ENCODE results near the gene ACVR1B.

The ACVR1B gene

DNA sequence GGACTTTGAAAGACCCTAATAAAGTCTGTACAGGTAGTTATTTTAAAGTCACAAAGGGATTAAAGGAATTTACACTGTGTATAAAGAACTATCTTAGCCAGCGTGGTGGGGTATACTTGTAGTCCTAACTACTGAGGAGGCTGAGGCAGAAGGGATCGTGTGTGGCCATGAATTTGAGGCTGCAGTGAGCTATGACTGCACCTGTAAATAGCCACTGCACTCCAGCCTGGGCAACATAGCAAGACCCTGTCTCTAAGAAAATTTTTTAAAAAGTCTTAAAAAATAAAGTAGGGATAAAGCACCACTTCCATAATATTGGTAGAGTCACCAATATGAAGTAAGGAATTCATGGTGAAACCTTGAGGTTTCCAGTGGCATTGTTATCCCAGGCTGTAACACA is 18.1 kb downstream of the ACVR1B start:
- no peak for DNase-seq
- no peaks in the 10 kb centered on the region for H3K36me3 ChIP-seq (replicated peaks; ENCODE audit: insufficient read depth, low read length)
- TF ChIP-seq, protein P1, sequence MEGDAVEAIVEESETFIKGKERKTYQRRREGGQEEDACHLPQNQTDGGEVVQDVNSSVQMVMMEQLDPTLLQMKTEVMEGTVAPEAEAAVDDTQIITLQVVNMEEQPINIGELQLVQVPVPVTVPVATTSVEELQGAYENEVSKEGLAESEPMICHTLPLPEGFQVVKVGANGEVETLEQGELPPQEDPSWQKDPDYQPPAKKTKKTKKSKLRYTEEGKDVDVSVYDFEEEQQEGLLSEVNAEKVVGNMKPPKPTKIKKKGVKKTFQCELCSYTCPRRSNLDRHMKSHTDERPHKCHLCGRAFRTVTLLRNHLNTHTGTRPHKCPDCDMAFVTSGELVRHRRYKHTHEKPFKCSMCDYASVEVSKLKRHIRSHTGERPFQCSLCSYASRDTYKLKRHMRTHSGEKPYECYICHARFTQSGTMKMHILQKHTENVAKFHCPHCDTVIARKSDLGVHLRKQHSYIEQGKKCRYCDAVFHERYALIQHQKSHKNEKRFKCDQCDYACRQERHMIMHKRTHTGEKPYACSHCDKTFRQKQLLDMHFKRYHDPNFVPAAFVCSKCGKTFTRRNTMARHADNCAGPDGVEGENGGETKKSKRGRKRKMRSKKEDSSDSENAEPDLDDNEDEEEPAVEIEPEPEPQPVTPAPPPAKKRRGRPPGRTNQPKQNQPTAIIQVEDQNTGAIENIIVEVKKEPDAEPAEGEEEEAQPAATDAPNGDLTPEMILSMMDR (IDR thresholded peaks at IDR 0.05; ENCODE audit: low read length): no peak
- TF ChIP-seq EZH2 (optimal IDR thresholded peaks at IDR 0.05; ENCODE audit: low read depth, low read length) (no peak), EZH2phosphoT487 (IDR thresholded peaks at IDR 0.05; ENCODE audit: low read length) (no peak)
- no peaks in the 10 kb centered on the region for H3K79me2 ChIP-seq (ENCODE audit: low read length)
- no peak overlapping the region for H3K27ac ChIP-seq (ENCODE audit: low read length)
- H4K20me1 ChIP-seq (ENCODE audit: insufficient read depth, low read length): no peaks in the 10 kb centered on the region
- H3K9me3 ChIP-seq (replicated peaks; ENCODE audit: insufficient read depth, low read length): no peaks in the 10 kb centered on the region
- H3K27me3 ChIP-seq (replicated peaks; ENCODE audit: insufficient read depth, low read length): peaks cover 26% of the 10 kb centered on the region; the same call in 1 of the 2 replicates
- H3K4me3 ChIP-seq (ENCODE audit: low read length): no peak overlapping the region
- H2AFZ ChIP-seq (ENCODE audit: low read length): no peak overlapping the region
- H3K9ac ChIP-seq (ENCODE audit: low read length): no peak overlapping the region
- H3K4me2 ChIP-seq (ENCODE audit: low read depth, low read length): no peak overlapping the region
- peaks cover 4% of the 10 kb centered on the region for H3F3A ChIP-seq (ENCODE audit: insufficient read depth, low read length)
- H3K9me2 ChIP-seq (replicated peaks; ENCODE audit: insufficient read depth, low read length): no peaks in the 10 kb centered on the region
- peaks cover 17% of the 10 kb centered on the region for H3K4me1 ChIP-seq (ENCODE audit: low read length)

DNA sequence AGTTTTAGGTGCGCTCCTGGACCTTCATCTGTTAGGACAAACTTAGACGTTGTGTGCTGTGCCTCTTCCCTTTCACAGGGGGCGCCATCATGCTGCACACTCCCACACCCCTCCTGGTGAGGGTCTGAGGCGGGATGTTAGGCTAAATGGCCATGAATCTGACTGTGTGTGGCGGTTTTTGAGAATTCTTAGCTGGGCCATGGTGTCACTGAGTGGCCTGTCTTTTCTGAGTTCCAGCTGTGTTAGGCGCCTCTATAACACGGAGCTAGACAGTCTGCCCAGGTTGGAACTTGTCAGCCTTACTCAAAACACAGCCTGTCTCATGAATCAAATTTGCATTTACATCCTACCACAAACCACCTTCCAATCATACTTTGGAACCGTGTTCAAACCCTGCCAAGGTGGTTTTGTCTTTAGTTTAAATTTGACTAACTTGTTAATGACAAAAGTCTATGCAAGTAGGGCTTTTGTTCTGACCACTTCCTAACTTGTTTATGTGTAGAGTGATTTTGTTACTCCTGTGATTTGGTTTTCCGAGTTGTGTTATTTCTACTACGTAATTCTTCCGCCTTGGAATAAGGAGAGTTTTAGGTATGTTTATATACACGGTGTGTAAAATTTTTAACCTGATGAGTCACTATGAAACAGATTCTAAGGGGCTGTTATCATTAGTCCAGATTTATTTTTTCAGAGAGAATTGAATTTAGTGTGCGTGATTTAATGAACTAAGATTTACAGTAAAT is 19.6 kb downstream of the ACVR1B start:
- no peak overlapping the region for H3K9ac ChIP-seq (ENCODE audit: low read length)
- no peak overlapping the region for H3K4me3 ChIP-seq (ENCODE audit: low read length)
- DNase-seq: peak; percentile 23
- no peak overlapping the region for H2AFZ ChIP-seq (ENCODE audit: low read length)
- peak overlapping the region; percentile 46 for H3K4me2 ChIP-seq (ENCODE audit: low read depth, low read length)
- TF ChIP-seq EZH2 (optimal IDR thresholded peaks at IDR 0.05; ENCODE audit: low read depth, low read length): no peak
- TF ChIP-seq, protein P1 (IDR thresholded peaks at IDR 0.05; ENCODE audit: low read length): peak; percentile 57
- H3K79me2 ChIP-seq (ENCODE audit: low read length): no peaks in the 10 kb centered on the region
- no peaks in the 10 kb centered on the region for H4K20me1 ChIP-seq (ENCODE audit: insufficient read depth, low read length)
- H3K27me3 ChIP-seq (replicated peaks; ENCODE audit: insufficient read depth, low read length): peaks cover 26% of the 10 kb centered on the region; the same call in 1 of the 2 replicates
- H3F3A ChIP-seq (ENCODE audit: insufficient read depth, low read length): peaks cover 4% of the 10 kb centered on the region
- H3K27ac ChIP-seq (ENCODE audit: low read length): no peak overlapping the region
- no peaks in the 10 kb centered on the region for H3K36me3 ChIP-seq (replicated peaks; ENCODE audit: insufficient read depth, low read length)
- H3K9me3 ChIP-seq (replicated peaks; ENCODE audit: insufficient read depth, low read length): no peaks in the 10 kb centered on the region
- no peaks in the 10 kb centered on the region for H3K9me2 ChIP-seq (replicated peaks; ENCODE audit: insufficient read depth, low read length)
- H3K4me1 ChIP-seq (ENCODE audit: low read length): peaks cover 17% of the 10 kb centered on the region

DNA sequence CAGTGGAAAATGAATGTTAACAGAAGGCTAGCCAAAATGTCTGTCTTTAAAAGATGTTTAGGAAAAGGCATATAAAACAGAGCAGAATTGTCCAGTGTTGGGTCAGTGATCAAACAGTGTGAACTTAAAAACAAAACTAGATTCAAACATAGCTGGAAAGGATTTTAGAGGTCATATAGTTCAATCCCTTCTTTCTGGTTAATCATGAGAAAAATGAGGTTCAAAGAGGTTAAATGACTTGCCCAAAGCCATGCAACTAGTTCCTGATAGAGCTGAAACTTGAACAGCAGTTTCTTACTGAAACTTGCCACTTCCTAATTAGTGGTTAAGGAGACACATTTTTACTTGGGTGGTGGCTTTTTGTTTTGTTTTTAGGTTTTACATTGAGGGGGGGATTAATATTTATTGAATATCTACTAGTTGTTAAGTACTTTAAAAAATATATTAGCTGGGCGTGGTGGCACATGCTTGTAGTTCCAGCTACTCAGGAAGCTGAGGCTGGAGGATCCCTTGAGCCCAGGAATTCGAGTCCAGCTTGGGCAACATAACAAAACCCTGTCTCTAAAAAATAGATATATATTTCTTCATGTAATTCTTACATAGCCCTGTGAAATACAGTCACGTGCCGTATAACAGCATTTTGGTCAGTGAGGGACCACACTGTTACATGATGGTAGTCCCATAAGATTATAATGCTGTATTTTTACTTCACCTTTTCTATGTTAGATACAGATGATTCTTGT is 20.4 kb downstream of the ACVR1B start:
- H3K79me2 ChIP-seq (ENCODE audit: low read length): no peaks in the 10 kb centered on the region
- peak overlapping the region; percentile 46 for H3K4me2 ChIP-seq (ENCODE audit: low read depth, low read length)
- no peaks in the 10 kb centered on the region for H3K9me3 ChIP-seq (replicated peaks; ENCODE audit: insufficient read depth, low read length)
- no peak overlapping the region for H3K4me3 ChIP-seq (ENCODE audit: low read length)
- TF ChIP-seq EZH2phosphoT487 (IDR thresholded peaks at IDR 0.05; ENCODE audit: low read length) (no peak), EZH2 (optimal IDR thresholded peaks at IDR 0.05; ENCODE audit: low read depth, low read length) (no peak)
- TF ChIP-seq, protein P1 (IDR thresholded peaks at IDR 0.05; ENCODE audit: low read length): no peak
- H3K9ac ChIP-seq (ENCODE audit: low read length): no peak overlapping the region
- H3K9me2 ChIP-seq (replicated peaks; ENCODE audit: insufficient read depth, low read length): no peaks in the 10 kb centered on the region
- peaks cover 4% of the 10 kb centered on the region for H3F3A ChIP-seq (ENCODE audit: insufficient read depth, low read length)
- no peaks in the 10 kb centered on the region for H4K20me1 ChIP-seq (ENCODE audit: insufficient read depth, low read length)
- H3K27ac ChIP-seq (ENCODE audit: low read length): no peak overlapping the region
- peaks cover 17% of the 10 kb centered on the region for H3K4me1 ChIP-seq (ENCODE audit: low read length)
- no peaks in the 10 kb centered on the region for H3K36me3 ChIP-seq (replicated peaks; ENCODE audit: insufficient read depth, low read length)
- DNase-seq: peak; percentile 57
- no peak overlapping the region for H2AFZ ChIP-seq (ENCODE audit: low read length)
- H3K27me3 ChIP-seq (replicated peaks; ENCODE audit: insufficient read depth, low read length): peaks cover 26% of the 10 kb centered on the region; the same call in 1 of the 2 replicates

All from MM.1S (cell line).